GM19438 (cell line): ENCODE results near the gene SELP.

ENCODE experiments used
- ATAC-seq: cut with Tn5 transposase; IDR thresholded peaks from one replicate; pipeline ENCODE4 v1.9.1; 2021; ENCODE audit warnings: low read depth; ENCODE audit not compliant: unreplicated experiment

SELP gene

GRCh38 chr1:169623132-169623926 is 6.6 kb downstream of the SELP start:
- no peak for ATAC-seq

DNA sequence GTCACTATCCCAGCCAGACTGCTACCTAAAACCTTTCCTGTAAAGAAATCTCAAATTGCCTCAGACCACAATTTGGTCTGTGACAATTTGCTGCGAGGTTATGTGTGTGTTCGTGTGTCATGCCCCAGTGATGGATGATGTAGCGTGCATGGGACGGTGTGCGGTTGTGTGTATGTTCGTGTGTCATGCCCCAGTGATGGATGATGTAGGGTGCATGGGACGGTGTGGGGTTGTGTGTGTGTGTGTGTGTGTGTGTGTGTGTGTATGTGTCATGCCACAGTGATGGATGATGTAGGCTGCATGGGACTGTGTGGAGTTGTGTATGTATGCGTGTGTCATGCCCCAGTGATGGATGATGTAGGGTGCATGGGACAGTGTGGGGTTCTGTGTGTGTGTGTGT is 9.4 kb downstream of the SELP start:
- ATAC-seq: no peak

DNA sequence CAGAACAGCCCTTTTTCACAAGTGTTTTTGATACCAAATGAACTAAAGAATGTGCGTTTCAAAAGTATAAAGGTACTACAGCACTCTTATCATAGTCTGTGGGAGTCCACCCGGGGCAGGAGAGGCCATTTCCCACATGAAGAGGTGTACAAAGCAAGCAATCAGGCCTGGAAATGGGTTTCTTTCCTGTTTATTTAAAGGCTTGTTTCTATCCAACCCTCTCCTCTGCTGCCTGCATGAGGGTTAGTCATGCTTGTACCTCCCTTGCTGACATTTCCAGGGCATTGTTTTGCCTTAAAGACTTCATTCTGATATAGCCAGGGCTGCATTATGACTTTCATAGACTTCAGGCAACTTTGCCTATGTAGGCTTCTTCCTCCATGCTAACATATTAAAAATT is 11.6 kb downstream of the SELP start:
- ATAC-seq: no peak

- no peak for ATAC-seq
Observed at GRCh38 chr1:169615803-169616202, 14.1 kb downstream of the SELP start.

- ATAC-seq: no peak
Observed at GRCh38 chr1:169610858-169611257, 19.1 kb downstream of the SELP start.

DNA sequence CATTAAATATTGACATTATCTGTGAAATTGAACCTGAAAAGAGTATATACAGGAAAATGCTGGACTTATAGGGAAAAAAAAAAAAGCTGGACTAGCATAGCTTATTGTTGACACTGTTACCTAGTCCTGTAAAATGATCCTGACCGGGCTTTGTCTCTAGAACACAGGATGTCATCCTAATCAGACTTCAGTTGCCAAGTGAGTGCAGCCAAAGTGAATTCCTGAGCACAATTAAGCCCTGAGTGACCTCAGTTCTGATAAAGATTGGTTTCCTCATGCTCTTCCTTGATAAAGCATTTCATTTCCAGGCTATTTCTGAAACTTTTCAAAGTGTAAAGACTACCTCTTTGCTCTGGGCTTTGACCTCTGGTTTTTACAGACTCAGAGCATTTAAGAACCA is 19.8 kb downstream of the SELP start:
- no peak for ATAC-seq

DNA sequence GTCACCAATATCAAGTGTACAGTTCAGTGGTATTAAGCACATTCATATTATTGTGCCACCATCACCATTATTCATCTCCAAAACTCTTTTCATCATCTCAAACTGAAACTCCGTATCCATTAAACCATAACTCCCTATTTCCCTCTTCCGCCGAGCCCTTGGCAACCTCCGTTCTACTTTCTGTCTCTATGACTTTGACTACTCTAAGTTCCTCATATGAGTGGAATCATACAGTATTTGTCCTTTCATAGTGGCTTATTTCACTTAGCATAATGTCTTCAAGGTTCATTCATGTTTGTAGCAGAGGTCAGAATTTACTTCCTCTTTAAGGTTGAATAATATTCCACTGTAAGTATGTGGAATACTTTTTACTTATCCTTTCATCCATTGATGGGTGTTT is 21.7 kb downstream of the SELP start:
- ATAC-seq: no peak

- ATAC-seq: no peak
Observed at GRCh38 chr1:169604781-169605560, 25.0 kb downstream of the SELP start.

GRCh38 chr1:169601096-169601881 is 28.6 kb downstream of the SELP start:
- ATAC-seq: no peak

- no peak for ATAC-seq
Observed at GRCh38 chr1:169595764-169596711, 33.9 kb downstream of the SELP start.

DNA sequence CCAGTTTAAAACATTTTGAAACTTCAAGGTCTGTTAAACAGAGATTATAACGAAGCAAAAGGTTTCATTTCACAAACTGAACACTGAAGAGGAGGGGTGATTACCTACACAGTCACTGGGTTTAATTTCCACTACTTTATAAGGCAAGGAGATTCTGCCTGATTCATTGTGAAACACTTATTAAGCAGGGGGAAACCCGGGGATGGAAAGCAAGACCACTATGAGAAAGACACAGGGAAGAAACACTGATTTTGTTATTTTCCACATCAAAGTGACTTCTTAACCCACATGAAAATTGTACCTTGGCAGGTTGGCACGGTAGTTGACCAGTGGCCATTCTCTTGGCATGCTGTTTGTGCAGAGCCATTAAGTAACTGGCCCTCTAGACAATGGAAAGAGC is 35.5 kb downstream of the SELP start:
- no peak for ATAC-seq

- no peak for ATAC-seq
Observed at GRCh38 chr1:169590932-169591331, 39.0 kb downstream of the SELP start.

DNA sequence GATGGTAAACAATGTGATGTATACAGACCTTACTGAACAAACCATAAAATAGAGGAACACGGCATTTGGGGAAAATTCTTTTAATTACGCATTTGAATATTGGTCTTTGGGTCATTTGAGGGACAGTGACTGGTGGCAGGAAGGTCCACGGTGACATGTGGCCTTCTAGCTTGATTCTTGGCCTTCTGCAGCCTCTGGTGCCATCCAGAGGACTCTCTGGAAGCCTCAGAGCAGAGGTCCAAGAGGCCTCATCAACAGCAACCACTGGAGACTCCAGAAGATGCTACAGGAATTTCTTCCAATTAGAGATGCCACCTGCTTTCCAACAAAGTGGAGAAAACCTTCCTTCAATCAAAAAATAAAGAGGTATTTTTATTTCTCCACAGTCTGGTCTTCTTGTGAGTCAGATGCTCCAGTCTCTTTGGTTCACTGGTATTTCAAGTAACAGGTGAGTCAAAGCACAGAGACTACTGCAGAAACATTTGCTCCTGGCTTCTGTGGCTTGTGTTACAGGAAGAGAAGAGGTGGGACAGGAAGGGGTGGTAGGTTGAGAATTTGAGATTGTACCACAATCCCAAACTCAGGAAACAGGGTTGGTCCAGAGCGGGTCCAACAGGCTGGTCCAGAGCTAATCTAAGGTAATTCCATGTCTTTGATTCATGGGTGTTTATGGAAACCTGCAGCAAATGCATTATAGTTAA is 41.0 kb downstream of the SELP start:
- no peak for ATAC-seq

- ATAC-seq: no peak
Observed at GRCh38 chr1:169588112-169588511, 41.8 kb downstream of the SELP start.

GRCh38 chr1:169586395-169587255 is 43.3 kb downstream of the SELP start, which contains the start of gene F5:
TSS of gene F5 (minus strand) at chr1:169586481. CDS start at chr1:169586386, 95 bp downstream.
- peak; percentile 97 for ATAC-seq

DNA sequence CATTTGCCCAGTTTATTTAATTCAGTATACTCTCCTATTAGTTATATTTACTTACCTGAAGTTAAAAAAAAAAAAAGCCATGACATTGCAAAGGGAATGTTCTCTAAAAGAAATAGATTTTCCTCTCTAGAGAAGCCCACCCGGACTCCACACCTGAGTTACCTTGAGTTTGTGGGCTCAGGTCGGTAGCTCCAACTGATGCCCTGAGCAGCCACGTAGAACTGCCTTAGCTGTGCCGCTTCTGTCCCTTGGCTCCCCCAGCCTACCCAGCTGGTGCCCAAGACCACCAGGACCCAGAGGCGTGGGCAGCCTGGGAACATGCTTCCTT is 43.9 kb downstream of the SELP start:
- ATAC-seq: peak; percentile 32

DNA sequence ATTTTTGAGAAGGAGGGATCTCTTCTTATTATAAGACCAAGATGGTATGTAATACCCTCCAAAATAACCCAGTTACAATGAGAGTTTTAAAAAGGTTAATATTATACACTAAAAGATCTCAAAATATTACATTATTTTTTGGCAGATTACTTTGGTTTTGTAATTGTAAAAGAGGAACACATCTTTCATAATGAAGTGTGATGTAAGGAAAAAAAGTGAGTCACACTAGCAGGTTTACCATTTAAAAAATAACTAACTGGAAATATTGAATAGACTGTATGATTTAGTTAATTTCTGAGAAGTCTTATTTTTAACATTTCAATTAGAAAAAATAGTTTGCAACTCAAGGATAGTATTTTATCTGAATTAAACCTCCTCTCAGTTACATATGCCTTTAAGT is 44.7 kb downstream of the SELP start:
- no peak for ATAC-seq

- ATAC-seq: no peak
Observed at GRCh38 chr1:169584483-169585144, 45.3 kb downstream of the SELP start.
